Epithelial cell of esophagus (primary cell): ENCODE data around the gene CARHSP1.

ENCODE experiments used
- DNase-seq: peaks from one replicate; pipeline ENCODE4 v3.0.0; 2010; ENCODE audit warnings: low read depth
- H3K4me3 ChIP-seq: 2 replicates; pipeline ENCODE4 v1.5.1; 2011; ENCODE audit warnings: mild to moderate bottlenecking, low read length, control low read depth
- TF ChIP-seq, protein P1 (sequence below): IDR thresholded peaks from 2 replicates; pipeline ENCODE4 v1.5.1; 2011; ENCODE audit warnings: low read depth, mild to moderate bottlenecking, low read length, control low read depth, inconsistent platforms; ENCODE audit not compliant: insufficient read depth; ENCODE audit errors: missing control alignments

Gene CARHSP1

GRCh38 chr16:8831450-8831849 is 37.4 kb downstream of the CARHSP1 start:
- H3K4me3 ChIP-seq = no peak overlapping the region
- TF ChIP-seq, protein P1, sequence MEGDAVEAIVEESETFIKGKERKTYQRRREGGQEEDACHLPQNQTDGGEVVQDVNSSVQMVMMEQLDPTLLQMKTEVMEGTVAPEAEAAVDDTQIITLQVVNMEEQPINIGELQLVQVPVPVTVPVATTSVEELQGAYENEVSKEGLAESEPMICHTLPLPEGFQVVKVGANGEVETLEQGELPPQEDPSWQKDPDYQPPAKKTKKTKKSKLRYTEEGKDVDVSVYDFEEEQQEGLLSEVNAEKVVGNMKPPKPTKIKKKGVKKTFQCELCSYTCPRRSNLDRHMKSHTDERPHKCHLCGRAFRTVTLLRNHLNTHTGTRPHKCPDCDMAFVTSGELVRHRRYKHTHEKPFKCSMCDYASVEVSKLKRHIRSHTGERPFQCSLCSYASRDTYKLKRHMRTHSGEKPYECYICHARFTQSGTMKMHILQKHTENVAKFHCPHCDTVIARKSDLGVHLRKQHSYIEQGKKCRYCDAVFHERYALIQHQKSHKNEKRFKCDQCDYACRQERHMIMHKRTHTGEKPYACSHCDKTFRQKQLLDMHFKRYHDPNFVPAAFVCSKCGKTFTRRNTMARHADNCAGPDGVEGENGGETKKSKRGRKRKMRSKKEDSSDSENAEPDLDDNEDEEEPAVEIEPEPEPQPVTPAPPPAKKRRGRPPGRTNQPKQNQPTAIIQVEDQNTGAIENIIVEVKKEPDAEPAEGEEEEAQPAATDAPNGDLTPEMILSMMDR = no peak
- DNase-seq = no peak

DNA sequence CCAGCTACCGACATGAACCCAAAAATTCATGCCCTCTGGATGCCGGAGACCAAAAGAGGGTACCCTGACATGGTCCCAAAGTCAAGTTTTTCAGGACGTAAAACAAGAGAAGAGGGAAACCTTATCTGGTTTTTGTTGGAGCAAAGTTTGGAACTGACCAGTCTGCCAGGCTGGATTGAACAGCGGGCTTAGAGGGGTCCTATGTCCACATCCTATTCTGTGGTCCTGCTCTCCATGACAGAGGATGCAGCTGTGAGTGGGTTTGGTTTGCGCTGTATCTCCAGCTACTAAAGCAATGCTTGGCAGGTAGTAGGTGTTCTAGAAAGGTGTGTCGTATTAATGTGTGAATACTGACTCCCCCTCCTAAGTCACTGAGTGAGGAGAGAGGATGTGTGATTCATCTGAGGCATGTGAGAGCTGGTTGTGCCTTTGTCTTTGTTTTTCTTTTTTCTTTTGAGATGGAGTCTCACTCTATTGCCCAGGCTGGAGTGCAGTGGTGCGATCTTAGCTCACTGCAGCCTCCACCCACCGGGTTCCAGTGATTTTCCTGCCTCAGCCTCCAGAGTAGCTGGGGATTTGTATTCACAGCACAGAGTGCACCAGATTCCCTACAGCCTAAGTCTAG is 40.2 kb downstream of the CARHSP1 start:
- TF ChIP-seq, protein P1 = no peak
- peak; percentile 91 for DNase-seq
- H3K4me3 ChIP-seq = no peak overlapping the region

GRCh38 chr16:8826278-8826879 is 42.4 kb downstream of the CARHSP1 start:
- TF ChIP-seq, protein P1 = no peak
- H3K4me3 ChIP-seq = no peak overlapping the region
- DNase-seq = no peak

GRCh38 chr16:8822403-8822802 is 46.4 kb downstream of the CARHSP1 start:
- no peak for DNase-seq
- TF ChIP-seq, protein P1 = no peak
- H3K4me3 ChIP-seq = no peak overlapping the region

- no peak for DNase-seq
- H3K4me3 ChIP-seq = no peak overlapping the region
- TF ChIP-seq, protein P1 = no peak
Measured at GRCh38 chr16:8819411-8820034, 49.3 kb downstream of the CARHSP1 start.

- TF ChIP-seq, protein P1 = no peak
- no peak for DNase-seq
- no peak overlapping the region for H3K4me3 ChIP-seq
Measured at GRCh38 chr16:8818504-8819270, 50.1 kb downstream of the CARHSP1 start.
